ENCODE results near the gene MAPT. TPM values are rescaled to one million over a fixed set of nuclear protein-coding genes. Genes with fewer than 3 reads are reported as not detected.
"Not testable (repeated sequence)": the region's sequence is repeated elsewhere in the genome, so short reads cannot be mapped to it uniquely, and the experiment has no call there.

The MAPT gene
- total RNA-seq, 1 donor from 2014 or later: 6.1 TPM

DNA sequence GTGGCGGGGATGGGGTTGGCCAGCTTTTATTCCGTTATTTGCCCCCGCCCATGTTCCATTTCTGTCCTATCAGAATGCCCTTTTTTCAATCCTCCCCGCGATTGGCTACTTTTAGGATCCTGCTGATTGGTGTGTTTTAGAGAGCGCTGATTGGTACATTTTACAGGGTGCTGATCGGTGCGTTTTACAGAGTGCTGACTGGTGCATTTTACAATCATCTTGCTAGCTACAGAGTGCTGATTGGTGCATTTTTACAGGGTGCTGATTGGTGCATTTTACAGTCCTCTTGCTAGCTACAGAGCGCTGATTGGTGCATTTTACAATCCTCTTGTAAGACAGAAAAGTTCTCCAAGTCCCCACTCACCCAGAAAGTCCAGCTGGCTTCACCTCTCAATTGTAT lies 32.2 kb upstream of the MAPT start:
- DNase-seq (ENCODE audit: low spot score): not testable (repeated sequence)

DNA sequence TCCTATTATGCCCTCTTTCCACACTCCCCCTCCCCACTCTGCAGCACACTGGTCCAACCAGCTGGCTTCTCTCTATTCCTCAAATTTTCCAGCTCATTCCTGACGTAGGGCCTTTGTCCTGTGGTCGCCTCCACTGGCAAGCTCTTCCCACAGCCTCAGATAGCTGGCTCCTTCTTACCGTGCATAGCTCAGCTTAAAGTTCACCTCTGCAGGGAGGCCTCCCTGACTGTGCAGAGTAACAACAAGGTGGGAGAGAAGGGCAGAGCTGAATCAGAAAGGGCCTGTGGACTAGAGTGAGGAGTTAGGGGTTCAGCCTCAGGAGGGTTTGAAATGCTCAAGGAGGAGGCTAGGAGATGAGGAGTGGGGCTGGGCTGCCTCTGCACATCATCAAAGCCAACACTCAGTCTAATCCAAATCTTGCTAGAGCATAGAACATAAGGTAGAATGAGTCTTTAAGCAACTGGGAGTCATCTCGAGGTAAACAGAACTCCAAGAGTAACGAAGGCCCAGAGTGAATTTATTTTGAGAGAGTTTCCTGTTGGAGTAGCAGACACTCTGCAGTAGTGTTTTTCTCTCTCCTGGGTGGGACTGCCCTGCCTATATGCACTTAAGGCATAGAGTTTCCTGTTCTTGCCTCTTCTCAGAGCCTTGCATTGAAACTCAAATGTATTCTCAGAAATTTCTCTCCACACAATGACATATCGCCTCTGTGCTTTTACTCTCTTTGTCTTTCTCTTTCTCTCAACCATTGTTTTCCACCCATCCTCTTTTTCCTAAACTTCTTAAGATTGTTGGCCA lies 30.3 kb upstream of the MAPT start:
- no peak for DNase-seq (ENCODE audit: low spot score)

DNA sequence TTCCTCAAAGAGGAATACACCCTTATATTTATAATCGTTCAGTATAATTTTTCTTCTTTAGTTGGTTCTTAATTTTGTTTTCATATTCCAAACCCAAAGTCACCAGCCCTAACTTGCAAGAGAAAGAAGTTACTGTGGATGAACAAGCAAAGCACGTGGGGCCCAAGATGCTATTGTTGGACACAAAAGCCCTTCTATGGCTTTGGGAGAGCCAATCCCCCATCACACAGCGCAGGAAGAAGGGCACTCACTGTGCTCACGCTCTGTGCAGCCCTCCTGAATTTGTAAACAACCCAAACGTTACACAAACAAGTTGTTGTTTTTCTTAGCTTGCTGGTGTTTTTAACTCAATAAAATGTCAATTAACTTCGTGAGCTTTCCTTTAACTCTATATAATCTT lies 27.2 kb upstream of the MAPT start:
- no peak for DNase-seq (ENCODE audit: low spot score)

DNA sequence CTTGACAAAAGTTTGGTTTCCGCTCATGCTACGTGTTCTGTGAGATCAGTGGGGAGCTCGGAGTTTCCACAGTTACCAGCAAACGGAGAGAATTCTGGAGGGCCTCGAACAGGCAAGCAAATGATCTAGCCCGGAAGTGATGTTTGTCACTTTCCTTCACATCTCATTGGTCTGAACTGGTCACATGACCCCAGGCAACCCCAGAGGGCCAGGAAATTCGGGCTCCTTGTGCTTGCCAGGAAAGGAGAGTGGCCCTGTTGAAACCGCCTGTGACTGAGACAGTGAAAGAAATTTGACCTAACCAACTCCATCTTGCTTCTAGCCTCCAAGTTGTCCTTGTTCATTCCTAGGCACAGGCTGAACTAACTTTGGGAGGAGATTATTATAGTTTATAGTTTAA lies 26.7 kb upstream of the MAPT start:
- no peak for DNase-seq (ENCODE audit: low spot score)

DNA sequence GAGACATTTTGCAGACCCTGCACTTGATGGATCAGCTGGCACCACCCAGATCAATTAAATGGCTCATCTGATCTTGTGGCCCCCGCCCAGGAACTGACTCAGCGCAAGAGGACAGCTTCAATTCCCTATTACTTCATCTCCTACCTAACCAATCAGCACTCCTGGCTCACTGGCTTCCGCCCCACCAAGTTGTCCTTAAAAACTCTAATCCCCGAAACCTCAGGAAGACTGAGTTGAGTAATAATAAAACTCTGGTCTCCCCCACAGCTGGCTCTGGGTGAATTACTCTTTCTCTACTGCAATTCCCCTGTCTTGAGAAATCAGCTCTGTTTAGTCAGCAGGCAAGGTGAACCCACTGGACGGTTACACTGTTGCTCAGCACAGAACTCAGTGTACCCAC lies 26.1 kb upstream of the MAPT start:
- DNase-seq (ENCODE audit: low spot score): no peak

DNA sequence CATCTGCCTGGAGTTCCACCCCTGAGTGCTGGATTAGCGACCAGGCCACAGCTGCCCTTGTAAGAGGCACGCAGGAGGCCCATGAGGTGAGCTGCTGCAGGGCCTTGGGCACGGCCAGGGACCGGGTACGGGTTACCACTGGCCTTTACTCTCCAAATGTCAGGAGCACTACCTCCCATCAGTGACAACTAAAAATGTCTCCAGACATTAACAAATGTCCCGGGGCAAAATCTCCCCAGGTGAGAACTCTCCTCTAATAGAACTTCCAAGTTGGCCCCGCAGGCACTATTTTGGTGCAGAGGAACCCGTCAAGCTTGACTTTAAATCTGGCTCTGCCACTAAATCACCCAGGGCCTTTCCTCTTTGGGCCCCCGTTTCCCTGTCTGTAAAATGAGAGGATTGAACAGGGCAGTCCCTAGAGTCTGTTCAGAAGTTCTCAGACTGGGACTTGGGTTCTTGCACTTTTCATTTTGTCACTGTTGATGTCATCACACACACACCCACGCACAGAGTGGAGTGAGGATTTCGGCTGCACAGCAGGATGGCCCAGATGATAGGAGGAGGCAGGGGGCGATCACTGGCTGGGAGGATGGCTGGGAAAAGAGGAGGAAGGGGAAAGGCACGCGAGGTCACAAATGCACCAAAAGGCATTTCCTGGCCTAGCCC lies 24.5 kb upstream of the MAPT start:
- no peak for DNase-seq (ENCODE audit: low spot score)

DNA sequence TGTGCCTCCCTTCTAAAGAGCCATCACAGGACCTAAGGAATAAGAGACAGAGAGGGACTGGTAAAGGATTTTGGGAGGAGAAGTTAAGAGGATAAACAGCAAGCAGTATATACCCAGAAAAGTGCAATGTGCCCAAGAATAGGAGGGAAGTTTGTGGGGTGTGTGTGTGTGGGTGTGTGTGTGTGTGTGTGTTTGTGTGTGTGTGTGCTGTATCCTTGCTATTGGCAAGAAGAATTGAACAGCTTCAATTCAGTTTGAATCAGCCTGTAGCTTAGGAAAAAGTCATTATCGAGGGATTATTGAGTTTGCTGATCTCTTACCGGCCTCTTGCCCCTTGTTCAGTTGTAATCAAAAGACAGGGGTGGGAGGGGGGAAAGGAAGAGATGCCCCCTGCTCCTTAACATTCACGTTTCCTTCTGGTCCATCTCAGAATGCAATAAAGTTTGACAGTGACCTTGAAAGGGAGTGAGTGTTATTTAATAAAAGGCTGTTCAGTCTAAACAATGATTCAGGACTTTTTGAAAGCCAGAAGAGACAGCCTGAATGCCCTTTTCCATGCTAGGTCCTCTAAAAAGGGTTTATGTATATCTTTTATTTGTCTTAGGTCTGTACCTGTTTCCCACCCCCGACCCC lies 23.9 kb upstream of the MAPT start:
- no peak for DNase-seq (ENCODE audit: low spot score)

DNA sequence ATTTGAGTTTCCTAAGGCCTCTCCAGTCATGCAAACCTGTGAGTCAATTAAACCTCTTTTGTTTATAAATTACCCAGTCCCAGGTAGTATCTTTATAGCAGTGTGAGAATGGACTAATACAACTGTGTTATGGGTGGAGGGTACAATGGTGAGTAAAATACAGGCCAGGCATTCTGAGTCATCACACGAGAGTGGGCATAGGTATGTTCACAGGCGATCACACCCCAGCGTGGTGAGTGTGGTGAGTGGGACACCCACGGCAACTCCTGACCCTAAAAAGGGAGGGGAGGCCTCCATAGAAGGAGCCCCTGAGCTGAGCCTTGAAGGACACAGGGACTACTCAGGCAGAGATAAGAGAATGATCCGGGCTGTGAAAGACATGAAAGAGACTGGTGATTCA lies 22.6 kb upstream of the MAPT start:
- DNase-seq (ENCODE audit: low spot score): no peak

DNA sequence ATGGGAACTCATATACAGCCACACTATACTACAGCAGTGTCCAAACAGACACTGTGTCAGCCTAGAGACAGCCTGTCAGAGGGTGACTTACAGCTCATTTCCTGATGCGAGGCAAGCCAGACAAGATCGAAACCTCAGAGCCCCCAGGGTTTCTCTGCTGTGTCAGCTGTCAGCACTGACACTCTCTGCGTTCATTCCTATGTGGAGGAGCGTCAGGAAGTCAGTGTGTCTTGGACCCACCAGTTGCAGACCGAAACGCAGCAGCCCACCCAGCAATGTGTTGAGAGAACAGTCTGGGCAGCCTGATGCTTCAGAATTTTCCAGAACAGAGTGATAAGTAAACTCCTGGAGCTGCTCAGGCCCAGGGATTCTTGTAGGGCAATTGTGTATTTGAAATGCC lies 20.6 kb upstream of the MAPT start:
- DNase-seq (ENCODE audit: low spot score): no peak

DNA sequence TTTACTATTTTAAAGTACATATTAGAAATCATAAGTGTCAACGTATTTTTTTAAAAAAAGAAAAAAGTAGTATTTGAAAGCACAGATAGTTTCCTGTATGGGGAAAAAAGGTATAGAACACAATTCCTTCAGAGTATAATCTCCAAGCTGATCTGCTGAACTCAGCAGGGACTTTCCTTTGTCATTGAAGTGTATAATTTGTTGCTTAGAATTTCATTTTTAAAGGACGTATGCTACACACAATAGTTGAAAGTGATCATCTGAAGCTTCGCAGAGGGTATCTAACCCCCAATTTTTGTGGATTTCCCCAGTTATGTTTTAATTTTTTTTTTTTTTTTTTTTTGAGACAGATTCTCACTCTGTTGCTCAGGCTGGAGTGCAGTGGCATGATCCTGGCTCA lies 20.2 kb upstream of the MAPT start:
- DNase-seq (ENCODE audit: low spot score): no peak

DNA sequence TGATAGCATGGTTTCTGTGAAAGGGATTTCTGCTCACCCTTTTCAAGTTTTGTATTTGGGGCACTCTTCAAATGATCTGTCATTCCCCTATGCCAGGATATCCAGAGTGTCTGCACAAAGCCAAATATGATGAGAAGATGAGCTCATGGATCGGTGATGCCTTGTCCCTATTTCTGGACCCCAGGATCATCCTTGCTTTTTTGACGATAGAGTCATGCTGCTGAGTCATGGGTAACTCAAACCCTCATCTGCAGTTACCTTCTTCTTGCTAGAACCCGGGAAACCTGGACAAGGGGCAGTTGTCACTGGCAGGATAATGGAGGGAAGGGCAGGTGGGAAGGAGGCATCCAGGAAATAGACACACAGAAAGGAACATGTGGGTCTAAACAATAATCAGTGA lies 17.8 kb upstream of the MAPT start:
- DNase-seq (ENCODE audit: low spot score): no peak

DNA sequence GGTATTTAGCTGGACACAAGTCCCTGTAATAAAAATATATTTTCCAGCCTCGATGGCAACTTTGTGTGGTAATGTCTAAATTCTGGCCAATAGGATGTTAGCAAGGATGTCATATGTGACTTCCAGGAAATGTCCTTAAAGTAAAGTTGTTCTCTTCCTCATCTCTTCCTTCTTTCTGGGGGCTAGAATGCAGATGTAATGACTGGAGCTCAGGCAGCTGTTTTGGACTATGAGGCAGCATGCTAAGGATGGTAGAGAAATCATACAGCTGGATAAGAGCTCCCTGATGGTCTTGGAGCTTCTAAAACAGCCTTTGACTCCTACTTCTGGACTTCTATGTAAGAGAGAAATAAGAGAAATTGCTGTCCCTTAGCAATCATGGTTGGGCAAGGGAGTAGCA lies 16.9 kb upstream of the MAPT start:
- DNase-seq (ENCODE audit: low spot score): no peak

DNA sequence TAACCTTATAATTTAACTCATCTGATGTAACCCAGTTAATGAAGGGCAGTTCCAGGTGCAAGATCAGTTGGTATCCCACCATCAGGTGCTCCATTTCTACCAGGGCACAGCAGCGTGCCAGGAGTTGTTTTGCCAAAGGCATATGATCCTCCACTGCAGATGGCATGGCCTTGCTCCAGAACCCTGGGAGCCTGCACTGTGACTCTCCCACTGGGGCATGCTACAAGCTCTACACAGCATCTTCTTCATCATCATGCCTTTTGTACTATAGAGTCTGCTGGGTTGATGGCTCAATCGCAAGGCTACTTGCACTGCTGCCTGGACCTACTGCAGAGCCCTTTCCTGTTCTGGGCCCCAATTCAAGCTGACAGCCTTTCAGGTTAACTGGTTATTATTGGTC lies 11.3 kb upstream of the MAPT start:
- DNase-seq (ENCODE audit: low spot score): no peak

DNA sequence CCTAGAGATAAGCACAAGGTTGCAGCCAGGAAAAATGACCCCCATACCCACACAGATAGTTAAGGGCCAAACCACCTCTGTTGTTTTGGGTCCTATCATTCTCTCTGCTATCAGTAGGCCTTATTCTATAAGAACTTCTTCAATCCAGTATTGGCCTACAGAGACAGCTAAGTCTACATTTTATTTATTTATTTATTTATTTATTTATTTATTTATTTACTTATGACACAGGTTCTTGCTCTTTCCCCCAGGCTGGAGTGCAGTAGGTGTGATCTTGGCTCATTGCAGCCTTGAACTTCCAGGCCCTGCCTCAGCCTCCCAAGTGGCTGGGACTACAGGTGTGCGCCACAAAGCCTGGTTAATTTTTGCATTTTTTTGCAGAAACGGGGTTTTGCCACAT lies 7.5 kb upstream of the MAPT start:
- no peak for DNase-seq (ENCODE audit: low spot score)

DNA sequence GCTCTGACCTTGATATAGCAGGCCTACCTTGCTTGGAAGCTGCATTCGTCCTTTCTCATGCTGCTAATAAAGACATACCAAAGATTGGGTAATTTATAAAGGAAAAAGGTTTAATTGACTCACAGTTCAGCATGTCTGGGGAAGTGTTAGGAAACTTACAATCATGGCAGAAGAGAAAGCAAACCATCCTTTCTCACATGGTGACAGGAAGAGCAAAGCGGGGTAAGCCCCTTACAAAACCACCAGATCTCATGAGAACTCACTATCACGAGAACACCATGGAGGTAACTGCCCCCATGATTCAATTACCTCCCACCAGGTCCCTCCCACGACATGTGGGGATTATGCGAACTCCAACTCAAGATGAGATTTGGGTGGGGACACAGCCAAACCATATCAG lies 6.0 kb upstream of the MAPT start:
- DNase-seq (ENCODE audit: low spot score): no peak

DNA sequence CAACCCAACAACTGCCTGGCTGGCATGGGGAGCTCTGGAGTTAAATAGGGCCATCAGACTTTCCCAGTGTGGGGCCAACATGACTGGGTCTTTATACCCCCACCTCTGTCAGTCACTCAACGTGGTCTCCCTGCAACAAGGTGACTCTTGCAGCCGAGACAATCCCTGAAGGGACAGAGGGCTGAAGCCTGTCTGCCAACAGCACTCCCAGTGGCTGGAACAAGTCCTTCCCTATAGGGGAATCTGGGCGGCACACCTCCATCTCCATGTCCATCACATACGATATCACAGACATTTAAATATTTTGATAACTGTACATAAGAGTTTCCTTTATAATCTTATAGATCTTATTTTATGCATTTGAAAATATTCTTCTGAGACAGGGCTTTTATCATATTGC lies 4.8 kb upstream of the MAPT start:
- DNase-seq (ENCODE audit: low spot score): no peak

DNA sequence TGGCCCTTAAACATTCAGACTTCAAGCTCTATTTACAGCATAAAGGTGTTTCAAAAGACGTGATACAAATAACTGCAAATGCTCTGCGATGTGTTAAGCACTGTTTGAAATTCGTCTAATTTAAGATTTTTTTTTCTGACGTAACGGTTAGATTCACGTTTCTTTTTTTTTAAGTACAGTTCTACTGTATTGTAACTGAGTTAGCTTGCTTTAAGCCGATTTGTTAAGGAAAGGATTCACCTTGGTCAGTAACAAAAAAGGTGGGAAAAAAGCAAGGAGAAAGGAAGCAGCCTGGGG lies 681 bp upstream of the MAPT start:
- no peak for DNase-seq (ENCODE audit: low spot score)

DNA sequence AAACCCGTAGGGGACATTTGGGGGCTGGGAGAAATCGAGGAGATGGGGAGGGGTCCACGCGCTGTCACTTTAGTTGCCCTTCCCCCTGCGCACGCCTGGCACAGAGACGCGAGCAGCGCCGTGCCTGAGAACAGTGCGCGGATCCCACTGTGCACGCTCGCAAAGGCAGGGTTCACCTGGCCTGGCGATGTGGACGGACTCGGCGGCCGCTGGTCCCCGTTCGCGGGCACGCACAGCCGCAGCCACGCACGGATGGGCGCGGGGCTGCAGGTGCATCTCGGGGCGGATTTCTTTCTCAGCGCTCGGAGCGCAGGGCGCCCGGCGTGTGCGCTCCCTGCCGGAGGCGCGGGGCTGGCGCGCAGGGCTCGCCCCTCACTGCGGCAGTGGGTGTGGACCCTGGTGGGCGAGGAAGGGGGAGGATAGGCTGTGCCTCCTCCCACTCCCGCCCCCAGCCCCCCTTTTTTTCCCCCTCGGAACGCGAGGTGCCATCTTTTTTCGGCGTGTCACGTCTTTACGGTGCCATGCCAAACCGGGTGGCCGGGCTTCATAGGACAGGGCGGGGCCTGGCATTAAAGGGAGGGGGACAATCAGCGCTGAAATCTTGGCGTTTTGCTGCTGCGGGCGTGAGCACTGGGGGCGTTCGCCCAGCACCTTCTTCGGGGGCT lies 1.1 kb downstream of the MAPT start:
- DNase-seq (ENCODE audit: low spot score): no peak

DNA sequence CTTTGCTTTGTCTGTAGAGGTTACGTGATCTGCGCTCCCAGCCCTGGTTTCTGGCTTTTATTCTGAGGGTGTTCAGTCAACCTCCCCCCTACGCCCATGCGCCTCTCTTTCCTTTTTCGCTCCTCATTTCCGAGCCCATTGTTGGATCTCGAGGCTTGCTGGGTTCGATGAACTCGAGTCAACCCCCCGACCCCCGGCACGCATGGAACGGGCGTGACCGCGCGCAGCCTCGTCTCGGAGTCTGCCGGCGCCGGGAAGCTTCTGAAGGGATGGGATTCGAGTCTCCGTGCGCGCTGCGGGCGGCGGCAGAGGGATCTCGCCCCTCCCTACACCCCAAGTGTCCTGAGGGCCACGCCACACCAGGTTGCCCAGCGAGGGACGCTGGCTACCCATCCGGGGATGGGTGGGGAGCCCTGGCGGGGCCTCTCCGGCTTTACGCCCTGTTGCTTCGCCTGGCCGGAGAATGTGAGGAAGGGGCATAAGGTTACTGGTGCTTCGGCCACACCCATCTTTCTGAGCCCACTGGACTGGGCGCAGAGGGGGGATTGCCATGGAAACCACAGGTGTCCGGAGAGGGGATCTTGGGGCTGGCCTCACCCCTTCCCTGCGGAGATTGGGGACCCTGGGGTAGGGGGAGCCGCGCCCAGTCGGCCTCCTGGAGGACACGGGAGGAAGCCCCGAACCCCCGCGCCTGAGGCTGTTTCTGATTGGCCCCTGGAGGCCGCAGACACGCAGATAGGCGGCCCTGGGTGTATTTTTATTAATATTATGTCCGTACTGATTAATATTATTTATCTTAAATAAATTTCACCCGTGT lies 1.8 kb downstream of the MAPT start:
- no peak for DNase-seq (ENCODE audit: low spot score)

DNA sequence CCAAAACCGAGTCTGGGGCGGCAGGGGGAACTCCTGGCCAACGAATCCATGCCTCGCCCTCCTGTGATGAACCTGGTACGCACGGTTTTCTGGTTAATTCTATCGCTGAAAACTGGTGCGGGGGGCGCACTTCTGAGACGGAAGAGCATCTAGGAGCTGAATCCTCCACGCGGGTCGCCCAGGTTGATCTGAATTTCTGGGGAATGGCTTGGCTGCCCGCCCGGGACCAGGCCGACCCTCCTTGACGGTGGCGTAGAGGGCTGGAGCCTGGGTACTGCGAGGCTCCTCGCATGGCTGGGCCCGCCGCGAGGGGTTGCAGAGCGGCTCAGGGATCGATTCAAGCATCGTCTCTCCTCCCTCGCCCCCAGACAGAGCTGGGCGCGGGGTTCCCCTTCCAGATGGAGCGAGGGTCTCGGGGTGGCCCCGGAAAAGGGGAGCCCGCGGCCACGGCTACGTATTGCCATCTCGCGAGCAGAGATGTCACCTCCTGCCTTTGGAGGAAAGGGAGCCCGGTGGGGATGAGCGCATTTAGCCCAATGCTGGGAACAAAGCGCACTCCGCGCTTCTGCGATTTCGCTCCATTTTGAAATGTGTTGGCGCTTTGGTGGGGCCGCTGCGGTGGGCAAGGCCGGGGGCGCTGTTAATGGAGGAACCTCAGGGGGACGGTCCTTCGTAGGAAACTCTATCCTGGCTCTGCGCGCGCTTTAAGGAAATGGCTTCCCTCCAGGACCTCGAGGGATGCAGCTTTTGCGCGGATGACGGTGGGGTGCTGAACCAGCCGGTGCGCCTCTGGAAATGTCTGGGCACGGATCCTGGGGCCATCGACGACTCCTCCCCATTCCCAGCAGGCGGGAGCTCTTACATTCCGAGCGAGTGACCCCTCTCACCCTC lies 2.7 kb downstream of the MAPT start:
- no peak for DNase-seq (ENCODE audit: low spot score)

DNA sequence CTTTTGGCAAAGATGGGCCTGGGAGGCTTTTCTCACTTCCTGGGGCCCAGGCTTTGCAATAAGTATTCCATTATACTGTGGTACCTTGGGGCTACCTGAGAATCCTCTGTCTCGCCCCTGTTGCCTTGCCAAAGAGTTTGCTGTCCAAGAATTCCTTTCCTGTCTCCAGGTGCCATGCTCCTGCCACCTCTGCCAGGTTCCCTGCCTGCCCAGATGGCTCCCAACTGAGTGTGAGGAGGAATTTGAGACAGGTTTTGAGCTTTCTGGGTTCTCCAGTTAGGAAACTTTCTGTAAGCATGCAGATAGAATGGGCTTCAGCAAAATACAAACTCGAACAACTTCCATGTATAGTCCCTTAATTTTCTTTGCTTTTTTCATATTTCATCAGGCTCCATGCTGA lies 5.8 kb downstream of the MAPT start:
- no peak for DNase-seq (ENCODE audit: low spot score)
